ENCODE measurements around the gene EXOC6B. TPM values are rescaled to one million over a fixed set of nuclear protein-coding genes. Genes with fewer than 3 reads are reported as not detected.

The EXOC6B gene
- total RNA-seq, 1 experiment from 2014 or later, result not detected

- Histone ChIP-seq H2AFZ (ENCODE audit: low read length) (no peak overlapping the region), H3K27ac (ENCODE audit: low read length) (no peak overlapping the region), H3K9ac (ENCODE audit: low read length) (no peak overlapping the region), H4K20me1 (ENCODE audit: insufficient read depth, low read depth, low read length) (no peaks in the 10 kb centered on the region), H3K4me1 (ENCODE audit: low read length) (no peaks in the 10 kb centered on the region), H3K4me3 (ENCODE audit: low read length) (no peak overlapping the region), H3K27me3 (ENCODE audit: low read length) (0 out of 2 replicates have a peak, but pooled peaks cover 3% of the 10 kb centered on the region), H3K9me2 (replicated peaks; ENCODE audit: insufficient read depth, low read length) (no peaks in the 10 kb centered on the region), H3K79me2 (ENCODE audit: low read length) (no peaks in the 10 kb centered on the region), H3K36me3 (ENCODE audit: insufficient read depth, low read length) (no peaks in the 10 kb centered on the region), H3K9me3 (ENCODE audit: low read length) (peaks cover 5% of the 10 kb centered on the region; the same call in 1 of the 2 replicates), H3K4me2 (ENCODE audit: low read depth, low read length, poor library complexity, severe bottlenecking) (no peak overlapping the region)
- no peak for DNase-seq
Measured at GRCh38 chr2:72810165-72810564, 15.7 kb downstream of the EXOC6B start.

- no peak overlapping the region for H3K9ac ChIP-seq (ENCODE audit: low read length)
- H3K79me2 ChIP-seq (ENCODE audit: low read length), result no peaks in the 10 kb centered on the region
- no peaks in the 10 kb centered on the region for H3K36me3 ChIP-seq (ENCODE audit: insufficient read depth, low read length)
- no peak overlapping the region for H3K4me3 ChIP-seq (ENCODE audit: low read length)
- no peak for DNase-seq
- no peak overlapping the region for H2AFZ ChIP-seq (ENCODE audit: low read length)
- 0 out of 2 replicates have a peak, but pooled peaks cover 3% of the 10 kb centered on the region for H3K27me3 ChIP-seq (ENCODE audit: low read length)
- peaks cover 5% of the 10 kb centered on the region; the same call in 1 of the 2 replicates for H3K9me3 ChIP-seq (ENCODE audit: low read length)
- no peaks in the 10 kb centered on the region for H4K20me1 ChIP-seq (ENCODE audit: insufficient read depth, low read depth, low read length)
- no peaks in the 10 kb centered on the region for H3K9me2 ChIP-seq (replicated peaks; ENCODE audit: insufficient read depth, low read length)
- no peaks in the 10 kb centered on the region for H3K4me1 ChIP-seq (ENCODE audit: low read length)
- no peak overlapping the region for H3K27ac ChIP-seq (ENCODE audit: low read length)
- H3K4me2 ChIP-seq (ENCODE audit: low read depth, low read length, poor library complexity, severe bottlenecking), result no peak overlapping the region
Measured at GRCh38 chr2:72809095-72809494, 16.7 kb downstream of the EXOC6B start.

DNA sequence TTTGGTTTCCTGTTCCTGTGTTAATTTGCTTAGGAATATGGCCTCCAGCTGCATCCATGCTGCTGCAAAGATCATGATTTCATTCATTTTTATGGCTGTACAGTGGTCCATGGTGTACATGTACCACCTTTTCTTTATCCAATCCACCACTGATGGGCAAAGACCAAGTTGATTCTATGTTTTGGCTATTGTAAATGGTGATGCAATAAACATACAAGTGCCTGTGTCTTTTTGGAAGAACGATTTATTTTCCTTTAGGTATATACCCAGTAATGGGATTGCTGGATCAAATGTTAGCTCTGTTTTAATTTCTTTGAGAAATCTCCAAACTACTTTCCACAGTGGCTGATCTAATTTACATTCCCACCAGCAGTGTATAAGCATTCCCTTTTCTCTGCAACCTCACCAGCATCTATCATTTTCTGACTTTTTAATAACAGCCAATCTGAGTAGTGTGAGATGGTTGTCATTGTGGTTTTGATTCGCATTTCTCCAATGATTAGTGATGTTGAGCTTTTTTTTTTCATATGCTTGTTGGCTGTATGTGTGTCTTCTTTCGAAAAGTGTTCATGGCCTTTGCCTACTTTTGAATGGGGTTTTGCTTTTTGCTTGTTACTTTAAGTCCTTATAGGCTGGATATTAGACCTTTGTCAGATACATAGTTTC is 19.4 kb downstream of the EXOC6B start:
- Histone ChIP-seq H3K9me3 (ENCODE audit: low read length) (peaks cover 5% of the 10 kb centered on the region; the same call in 1 of the 2 replicates), H3K9ac (ENCODE audit: low read length) (no peak overlapping the region), H4K20me1 (ENCODE audit: insufficient read depth, low read depth, low read length) (no peaks in the 10 kb centered on the region), H3K4me3 (ENCODE audit: low read length) (no peak overlapping the region), H2AFZ (ENCODE audit: low read length) (no peak overlapping the region), H3K27ac (ENCODE audit: low read length) (no peak overlapping the region), H3K27me3 (ENCODE audit: low read length) (0 out of 2 replicates have a peak, but pooled peaks cover 3% of the 10 kb centered on the region), H3K36me3 (ENCODE audit: insufficient read depth, low read length) (no peaks in the 10 kb centered on the region), H3K79me2 (ENCODE audit: low read length) (no peaks in the 10 kb centered on the region), H3K9me2 (replicated peaks; ENCODE audit: insufficient read depth, low read length) (no peaks in the 10 kb centered on the region), H3K4me1 (ENCODE audit: low read length) (no peaks in the 10 kb centered on the region), H3K4me2 (ENCODE audit: low read depth, low read length, poor library complexity, severe bottlenecking) (no peak overlapping the region)
- DNase-seq, result no peak

DNA sequence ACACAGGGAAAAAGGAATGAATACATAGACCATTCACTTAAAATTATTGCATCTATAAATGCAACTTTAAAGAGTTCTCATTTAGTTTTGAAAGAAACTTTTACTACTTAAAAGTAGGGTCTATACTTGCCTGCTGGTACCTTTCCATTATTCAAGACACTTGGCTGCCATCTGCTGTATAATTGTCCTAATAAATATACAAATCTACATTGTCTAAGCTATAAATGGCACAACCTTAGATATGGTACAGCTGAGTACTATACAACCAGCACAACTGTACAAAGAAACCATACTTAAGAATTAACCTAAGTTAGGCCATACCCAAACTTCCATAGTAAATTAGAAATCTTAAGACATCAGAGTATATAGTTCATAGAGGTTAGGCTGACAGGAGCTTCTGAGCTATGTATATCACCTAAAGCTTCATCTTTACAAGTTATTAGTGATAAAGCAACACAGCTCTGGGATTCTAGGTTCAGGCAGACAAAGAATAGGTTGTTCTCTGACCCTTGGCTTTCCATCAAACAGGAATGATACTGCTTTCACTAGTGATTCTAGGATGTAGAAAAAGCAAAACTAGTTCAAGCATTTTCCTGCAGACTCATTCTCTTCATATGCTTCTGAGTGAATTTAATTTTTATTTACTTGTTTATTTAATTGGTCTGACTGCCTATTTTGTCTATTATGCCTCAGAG is 22.1 kb downstream of the EXOC6B start:
- H4K20me1 ChIP-seq (ENCODE audit: insufficient read depth, low read depth, low read length), result no peaks in the 10 kb centered on the region

DNA sequence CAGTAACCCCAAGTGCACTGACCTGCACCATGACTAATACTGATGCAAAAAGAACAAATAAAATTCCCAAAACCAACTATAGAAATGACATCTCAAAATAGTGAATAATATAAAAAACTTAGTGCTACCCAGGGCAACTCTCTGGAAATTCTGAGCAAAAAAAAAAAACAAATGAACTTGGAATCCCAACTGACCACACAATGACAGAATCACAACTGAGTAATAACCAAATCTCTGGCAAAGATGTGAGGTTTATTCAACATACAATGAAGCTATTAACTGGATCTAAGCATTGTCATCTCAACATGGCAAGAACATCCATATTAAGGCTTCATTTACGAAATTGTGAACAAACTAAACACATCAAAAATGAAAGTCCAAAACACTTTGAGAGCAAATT is 22.7 kb downstream of the EXOC6B start:
- no peak overlapping the region for H3K27ac ChIP-seq (ENCODE audit: low read length)
- H3K9me3 ChIP-seq (ENCODE audit: low read length), result no peaks in the 10 kb centered on the region
- no peak overlapping the region for H3K9ac ChIP-seq (ENCODE audit: low read length)
- H2AFZ ChIP-seq (ENCODE audit: low read length), result no peak overlapping the region
- no peaks in the 10 kb centered on the region for H4K20me1 ChIP-seq (ENCODE audit: insufficient read depth, low read depth, low read length)
- H3K4me1 ChIP-seq (ENCODE audit: low read length), result no peaks in the 10 kb centered on the region
- no peak for DNase-seq
- no peaks in the 10 kb centered on the region for H3K36me3 ChIP-seq (ENCODE audit: insufficient read depth, low read length)
- no peaks in the 10 kb centered on the region for H3K9me2 ChIP-seq (replicated peaks; ENCODE audit: insufficient read depth, low read length)
- no peaks in the 10 kb centered on the region for H3K27me3 ChIP-seq (ENCODE audit: low read length)
- H3K4me3 ChIP-seq (ENCODE audit: low read length), result no peak overlapping the region
- H3K79me2 ChIP-seq (ENCODE audit: low read length), result no peaks in the 10 kb centered on the region
- H3K4me2 ChIP-seq (ENCODE audit: low read depth, low read length, poor library complexity, severe bottlenecking), result no peak overlapping the region

More for the DNA sequence above, 22.1 kb downstream of the EXOC6B start:
- no peaks in the 10 kb centered on the region for H3K4me1 ChIP-seq (ENCODE audit: low read length)
- no peak overlapping the region for H3K4me2 ChIP-seq (ENCODE audit: low read depth, low read length, poor library complexity, severe bottlenecking)
- no peak overlapping the region for H3K4me3 ChIP-seq (ENCODE audit: low read length)
- no peaks in the 10 kb centered on the region for H3K9me2 ChIP-seq (replicated peaks; ENCODE audit: insufficient read depth, low read length)
- DNase-seq, result no peak
- no peak overlapping the region for H3K9ac ChIP-seq (ENCODE audit: low read length)
- no peaks in the 10 kb centered on the region for H3K27me3 ChIP-seq (ENCODE audit: low read length)
- no peaks in the 10 kb centered on the region for H3K36me3 ChIP-seq (ENCODE audit: insufficient read depth, low read length)
- no peaks in the 10 kb centered on the region for H3K79me2 ChIP-seq (ENCODE audit: low read length)
- H2AFZ ChIP-seq (ENCODE audit: low read length), result no peak overlapping the region
- no peak overlapping the region for H3K27ac ChIP-seq (ENCODE audit: low read length)
- H3K9me3 ChIP-seq (ENCODE audit: low read length), result no peaks in the 10 kb centered on the region

- Histone ChIP-seq H3K9me2 (replicated peaks; ENCODE audit: insufficient read depth, low read length) (no peaks in the 10 kb centered on the region), H3K9ac (ENCODE audit: low read length) (no peak overlapping the region), H3K36me3 (ENCODE audit: insufficient read depth, low read length) (no peaks in the 10 kb centered on the region), H3K9me3 (ENCODE audit: low read length) (no peaks in the 10 kb centered on the region), H4K20me1 (ENCODE audit: insufficient read depth, low read depth, low read length) (no peaks in the 10 kb centered on the region), H3K27ac (ENCODE audit: low read length) (no peak overlapping the region), H3K27me3 (ENCODE audit: low read length) (no peaks in the 10 kb centered on the region), H3K4me2 (ENCODE audit: low read depth, low read length, poor library complexity, severe bottlenecking) (no peak overlapping the region), H3K79me2 (ENCODE audit: low read length) (no peaks in the 10 kb centered on the region), H3K4me3 (ENCODE audit: low read length) (no peak overlapping the region), H3K4me1 (ENCODE audit: low read length) (no peaks in the 10 kb centered on the region), H2AFZ (ENCODE audit: low read length) (no peak overlapping the region)
- DNase-seq, result no peak
Measured at GRCh38 chr2:72800492-72800891, 25.3 kb downstream of the EXOC6B start.

- Histone ChIP-seq H3K9ac (ENCODE audit: low read length) (no peak overlapping the region), H3K9me2 (replicated peaks; ENCODE audit: insufficient read depth, low read length) (no peaks in the 10 kb centered on the region), H3K9me3 (ENCODE audit: low read length) (no peaks in the 10 kb centered on the region), H3K4me2 (ENCODE audit: low read depth, low read length, poor library complexity, severe bottlenecking) (no peak overlapping the region), H3K4me1 (ENCODE audit: low read length) (no peaks in the 10 kb centered on the region), H2AFZ (ENCODE audit: low read length) (no peak overlapping the region), H3K4me3 (ENCODE audit: low read length) (no peak overlapping the region), H3K36me3 (ENCODE audit: insufficient read depth, low read length) (no peaks in the 10 kb centered on the region), H3K27ac (ENCODE audit: low read length) (no peak overlapping the region), H4K20me1 (ENCODE audit: insufficient read depth, low read depth, low read length) (no peaks in the 10 kb centered on the region), H3K79me2 (ENCODE audit: low read length) (no peaks in the 10 kb centered on the region), H3K27me3 (ENCODE audit: low read length) (no peaks in the 10 kb centered on the region)
- DNase-seq, result no peak
Measured at GRCh38 chr2:72797740-72798139, 28.1 kb downstream of the EXOC6B start.

DNA sequence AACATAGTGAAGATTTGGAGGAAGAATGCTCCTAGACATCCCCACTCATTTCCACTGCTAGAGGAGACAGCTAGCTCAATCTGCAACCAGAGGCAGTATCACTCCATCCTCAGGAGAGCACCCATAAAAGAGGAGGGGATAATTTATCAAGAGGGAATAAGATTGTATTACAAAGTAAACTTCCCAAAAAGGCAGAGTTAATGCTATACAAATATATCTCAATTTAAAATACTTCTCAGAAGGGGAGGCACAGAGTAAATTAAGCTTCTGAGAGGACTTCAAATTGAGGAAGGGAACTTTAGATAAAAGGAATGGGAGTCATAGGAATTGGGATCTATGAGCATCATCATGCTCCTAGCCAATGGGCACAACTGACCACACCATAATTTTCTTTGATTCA is 29.1 kb downstream of the EXOC6B start:
- DNase-seq, result no peak
- Histone ChIP-seq H3K36me3 (ENCODE audit: insufficient read depth, low read length) (no peaks in the 10 kb centered on the region), H3K4me2 (ENCODE audit: low read depth, low read length, poor library complexity, severe bottlenecking) (no peak overlapping the region), H3K9me3 (ENCODE audit: low read length) (no peaks in the 10 kb centered on the region), H3K27me3 (ENCODE audit: low read length) (no peaks in the 10 kb centered on the region), H2AFZ (ENCODE audit: low read length) (no peak overlapping the region), H3K9ac (ENCODE audit: low read length) (no peak overlapping the region), H3K27ac (ENCODE audit: low read length) (no peak overlapping the region), H3K79me2 (ENCODE audit: low read length) (no peaks in the 10 kb centered on the region), H3K4me1 (ENCODE audit: low read length) (no peaks in the 10 kb centered on the region), H3K9me2 (replicated peaks; ENCODE audit: insufficient read depth, low read length) (no peaks in the 10 kb centered on the region), H4K20me1 (ENCODE audit: insufficient read depth, low read depth, low read length) (no peaks in the 10 kb centered on the region), H3K4me3 (ENCODE audit: low read length) (no peak overlapping the region)
